Measurements from ENCODE around the gene ZNF506.

DNA sequence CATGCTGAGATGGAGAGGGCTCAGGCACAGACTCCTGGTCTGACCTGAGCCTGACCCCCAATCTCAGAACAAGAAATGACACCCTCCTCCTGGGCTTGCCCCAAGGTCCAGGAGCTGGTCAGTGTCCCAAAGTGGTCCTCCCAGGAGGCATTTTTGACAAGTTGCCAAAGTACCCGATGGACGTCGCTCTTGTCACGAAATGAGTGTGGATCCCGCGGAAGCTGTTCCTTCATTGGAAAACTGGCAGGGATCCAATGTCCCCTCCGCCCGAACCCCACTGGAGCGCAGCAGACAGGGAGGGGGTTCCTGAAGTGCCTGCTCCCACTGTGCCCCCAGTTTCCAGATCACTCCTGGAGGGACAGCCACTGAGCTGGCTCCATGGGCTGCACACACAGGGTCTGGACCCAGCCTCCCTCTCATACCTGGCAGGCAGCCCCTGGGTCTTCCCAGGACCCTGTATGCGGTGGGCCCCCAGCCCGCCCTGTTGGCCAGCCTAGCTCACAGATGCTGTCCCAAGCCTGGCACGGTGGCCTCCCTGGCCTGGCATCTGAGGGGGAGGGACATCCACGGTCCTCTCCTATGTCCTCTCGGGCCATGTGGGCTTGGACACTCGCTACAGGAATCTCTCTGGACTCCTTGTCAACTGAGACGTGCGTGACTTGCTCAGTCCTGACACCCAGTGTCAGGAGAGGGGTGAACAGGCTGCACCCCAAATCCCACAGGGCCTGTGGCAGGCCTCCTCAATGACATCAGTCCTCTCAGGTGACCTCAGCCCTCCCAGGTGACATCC is 75.9 kb downstream of the ZNF506 start:
- TF ChIP-seq POLR2AphosphoS5 (IDR thresholded peaks at IDR 0.05) (no peak), EP300 (conservative IDR thresholded peaks at IDR 0.05; ENCODE audit: poor library complexity, severe bottlenecking) (no peak), EZH2 (IDR thresholded peaks at IDR 0.05; ENCODE audit: borderline replicate concordance, insufficient read depth, low read length, poor library complexity, severe bottlenecking) (no peak), REST (IDR thresholded peaks at IDR 0.05; ENCODE audit: borderline replicate concordance) (no peak), TAF1 (IDR thresholded peaks at IDR 0.05; ENCODE audit: low read depth) (no peak), SMC3 (conservative IDR thresholded peaks at IDR 0.05; ENCODE audit: poor library complexity) (no peak)
- TF ChIP-seq, protein P1, sequence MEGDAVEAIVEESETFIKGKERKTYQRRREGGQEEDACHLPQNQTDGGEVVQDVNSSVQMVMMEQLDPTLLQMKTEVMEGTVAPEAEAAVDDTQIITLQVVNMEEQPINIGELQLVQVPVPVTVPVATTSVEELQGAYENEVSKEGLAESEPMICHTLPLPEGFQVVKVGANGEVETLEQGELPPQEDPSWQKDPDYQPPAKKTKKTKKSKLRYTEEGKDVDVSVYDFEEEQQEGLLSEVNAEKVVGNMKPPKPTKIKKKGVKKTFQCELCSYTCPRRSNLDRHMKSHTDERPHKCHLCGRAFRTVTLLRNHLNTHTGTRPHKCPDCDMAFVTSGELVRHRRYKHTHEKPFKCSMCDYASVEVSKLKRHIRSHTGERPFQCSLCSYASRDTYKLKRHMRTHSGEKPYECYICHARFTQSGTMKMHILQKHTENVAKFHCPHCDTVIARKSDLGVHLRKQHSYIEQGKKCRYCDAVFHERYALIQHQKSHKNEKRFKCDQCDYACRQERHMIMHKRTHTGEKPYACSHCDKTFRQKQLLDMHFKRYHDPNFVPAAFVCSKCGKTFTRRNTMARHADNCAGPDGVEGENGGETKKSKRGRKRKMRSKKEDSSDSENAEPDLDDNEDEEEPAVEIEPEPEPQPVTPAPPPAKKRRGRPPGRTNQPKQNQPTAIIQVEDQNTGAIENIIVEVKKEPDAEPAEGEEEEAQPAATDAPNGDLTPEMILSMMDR (IDR thresholded peaks at IDR 0.05; ENCODE audit: poor library complexity, severe bottlenecking) = no peak
